Suprapubic skin (tissue), 3 donors: ENCODE data around the gene JMJD1C.

ENCODE experiments used
- CTCF ChIP-seq, 2 donors: fragments of 200-600 bp in 1 of 2; fragments of 450-650 bp in 1 of 2; sonication (generic) in 1 of 2; IDR thresholded peaks; one replicate each; pipeline ENCODE4 v1.5.1; 2016 to 2019; ENCODE audit warnings: antibody characterized with exemption in 2 of 2, mild to moderate bottlenecking in 1 of 2, moderate library complexity in 1 of 2
- EP300 ChIP-seq: sonication (generic); formaldehyde crosslinking; IDR thresholded peaks from one replicate; pipeline ENCODE4 v1.6.1; 2017; ENCODE audit warnings: antibody characterized with exemption
- POLR2A ChIP-seq, 2 donors: fragments of 450-650 bp; IDR thresholded peaks; one replicate each; pipeline ENCODE4 v1.6.1; 2017; ENCODE audit warnings: antibody characterized with exemption in 2 of 2, mild to moderate bottlenecking in 2 of 2, moderate library complexity in 2 of 2

DNA sequence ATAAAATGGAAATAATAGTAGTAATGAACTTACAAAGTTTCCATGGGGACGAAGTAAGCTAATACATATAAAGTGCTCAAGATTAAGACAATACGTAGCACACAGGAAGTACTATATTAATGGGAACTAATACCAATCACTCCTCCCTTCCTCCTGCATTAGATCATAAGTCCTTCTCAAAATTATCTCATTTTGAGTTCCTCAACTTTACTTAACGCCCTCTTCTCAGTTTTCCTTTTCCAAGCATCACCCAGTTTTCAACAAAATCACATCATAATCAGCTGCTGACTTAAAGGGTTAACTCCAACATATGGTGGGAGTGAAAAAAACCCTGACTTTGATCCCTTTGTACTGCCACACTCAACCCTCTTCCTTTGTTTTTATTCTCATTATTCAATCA is 24.4 kb downstream of the JMJD1C start:
- TF ChIP-seq CTCF (IDR thresholded peaks at IDR 0.05), result no peak
- no peak for TF ChIP-seq EP300
- no peak for TF ChIP-seq POLR2A (IDR thresholded peaks at IDR 0.05)
